Left ventricle myocardium inferior (tissue), 1 donor: ENCODE data around the gene MFSD12. TPM values are rescaled to one million over a fixed set of nuclear protein-coding genes. Genes with fewer than 3 reads are reported as not detected.

Experiments
- total RNA-seq: library from RNA; stranded (reverse); fragmentation: NEBNext Ultra II Directional; extraction: Animal tissue kit (Norgen Biotek cat#: 25700); gene quantifications from one replicate; pipeline ENCODE4 v1.2.1, GENCODE V29; 2021
- donor health status: DM: no; HTN: yes; CAD: no; lungs with severe emphysema.

MFSD12 gene
- total RNA-seq, 1 donor from 2014 or later, result 23.5 TPM

Other genes starting within 250 kb of the MFSD12 start
- 145 TPM for gene NFIC, start 191.0 kb downstream of the MFSD12 start, total RNA-seq
- gene SMIM24, start 77.1 kb downstream of the MFSD12 start, total RNA-seq, result not detected
- gene SMIM44, start 74.1 kb downstream of the MFSD12 start, total RNA-seq, result not detected
- gene DOHH, start 56.9 kb downstream of the MFSD12 start, total RNA-seq, result 11.1 TPM
- 20.7 TPM for gene FZR1, start 51.3 kb downstream of the MFSD12 start, total RNA-seq
- not detected for gene TEKTIP1, start 18.4 kb downstream of the MFSD12 start, total RNA-seq
- 34.8 TPM for gene HMG20B, start 15.4 kb upstream of the MFSD12 start, total RNA-seq
- gene GIPC3, start 27.9 kb upstream of the MFSD12 start, total RNA-seq, result 1.6 TPM
- gene TBXA2R, start 49.3 kb upstream of the MFSD12 start, total RNA-seq, result 2.3 TPM
- 14.5 TPM for gene CACTIN, start 69.2 kb upstream of the MFSD12 start, total RNA-seq
- 31.6 TPM for gene PIP5K1C, start 142.9 kb upstream of the MFSD12 start, total RNA-seq
- gene TJP3, start 150.8 kb upstream of the MFSD12 start, total RNA-seq, result not detected
- gene APBA3, start 204.1 kb upstream of the MFSD12 start, total RNA-seq, result 14.2 TPM
- gene MRPL54, start 205.1 kb upstream of the MFSD12 start, total RNA-seq, result 64.1 TPM
- not detected for gene RAX2, start 214.6 kb upstream of the MFSD12 start, total RNA-seq
- 0.14 TPM for gene MATK, start 228.8 kb upstream of the MFSD12 start, total RNA-seq